OCI-LY1 (cell line): Measurements from ENCODE around the gene VWA5B1.

Source experiments
- H2AFZ ChIP-seq: fragments of 200-600 bp; sonication (generic), shearing (Covaris generic); 2 replicates; pipeline ENCODE4 v1.6.0; 2014; ENCODE audit warnings: antibody characterized with exemption, mild to moderate bottlenecking, low read length
- H3F3A ChIP-seq: fragments of 200-600 bp; sonication (generic), shearing (Covaris generic); 2 replicates; pipeline ENCODE4 v1.6.0; 2014; ENCODE audit warnings: mild to moderate bottlenecking, antibody characterized with exemption, low read length, moderate library complexity; ENCODE audit not compliant: insufficient read depth
- H3K27ac ChIP-seq: fragments of 200-600 bp; sonication (generic); 2 replicates; pipeline ENCODE4 v1.5.1; 2014; ENCODE audit warnings: low read length, mixed run types, mild to moderate bottlenecking, low read depth; ENCODE audit not compliant: poor library complexity, severe bottlenecking
- H3K27me3 ChIP-seq: fragments of 200-600 bp; sonication (generic); 2 replicates; pipeline ENCODE4 v1.6.0; 2014; ENCODE audit warnings: antibody characterized with exemption, mild to moderate bottlenecking, low read length, moderate library complexity; ENCODE audit not compliant: insufficient read depth
- H3K36me3 ChIP-seq: fragments of 200-600 bp; sonication (generic); 2 replicates; pipeline ENCODE4 v1.6.1; 2014; ENCODE audit warnings: mild to moderate bottlenecking, antibody characterized with exemption, low read length, moderate library complexity, mixed read lengths; ENCODE audit not compliant: insufficient read depth
- H3K4me1 ChIP-seq: fragments of 200-600 bp; sonication (generic); 2 replicates; pipeline ENCODE4 v1.5.1; 2014; ENCODE audit warnings: mild to moderate bottlenecking, low read length, moderate library complexity; ENCODE audit not compliant: insufficient read depth, severe bottlenecking
- H3K4me2 ChIP-seq: fragments of 200-600 bp; sonication (generic), shearing (Covaris generic); 2 replicates; pipeline ENCODE4 v1.6.1; 2014; ENCODE audit warnings: low read length
- H3K4me3 ChIP-seq: fragments of 200-600 bp; sonication (generic); 2 replicates; pipeline ENCODE4 v1.5.1; 2014; ENCODE audit warnings: low read length, low read depth, mild to moderate bottlenecking, mixed read lengths; ENCODE audit not compliant: poor library complexity, severe bottlenecking
- H3K79me2 ChIP-seq: fragments of 200-600 bp; shearing (Covaris generic); 2 replicates; pipeline ENCODE4 v1.6.1; 2016; ENCODE audit warnings: mixed run types, low read length, mixed read lengths; ENCODE audit not compliant: insufficient read depth
- H3K9ac ChIP-seq: fragments of 200-600 bp; sonication (generic), shearing (Covaris generic); 2 replicates; pipeline ENCODE4 v1.6.1; 2014; ENCODE audit warnings: mild to moderate bottlenecking, low read length, mixed read lengths
- H3K9me2 ChIP-seq: fragments of 200-600 bp; sonication (generic), shearing (Covaris generic); 2 replicates; pipeline ENCODE4 v1.6.1; 2014; ENCODE audit warnings: low read depth, mild to moderate bottlenecking, low read length, mixed read lengths
- H3K9me3 ChIP-seq: fragments of 200-600 bp; shearing (Covaris generic); 2 replicates; pipeline ENCODE4 v1.6.1; 2014; ENCODE audit warnings: low read length, mixed read lengths
- H4K20me1 ChIP-seq: fragments of 200-600 bp; sonication (generic), shearing (Covaris generic); 2 replicates; pipeline ENCODE4 v1.6.0; 2016; ENCODE audit warnings: mild to moderate bottlenecking, low read length; ENCODE audit not compliant: insufficient read depth
- EZH2 ChIP-seq: fragments of 200-600 bp; sonication (generic), shearing (Covaris generic); IDR thresholded peaks from 2 replicates; pipeline ENCODE4 v1.8.0; 2017; ENCODE audit warnings: borderline replicate concordance, mixed run types, mild to moderate bottlenecking, antibody characterized with exemption, low read length, moderate library complexity, mixed read lengths
- TF ChIP-seq, protein P1 (sequence below): fragments of 200-600 bp; sonication (generic), shearing (Covaris generic); IDR thresholded peaks from 2 replicates; pipeline ENCODE4 v1.5.1; 2017; ENCODE audit warnings: mild to moderate bottlenecking, antibody characterized with exemption, low read length, moderate library complexity, mixed read lengths

The VWA5B1 gene

GRCh38 chr1:20386323-20387081, 95.8 kb downstream of the VWA5B1 start:
- no peak overlapping the region for H3K4me3 ChIP-seq
- no peaks in the 10 kb centered on the region for H3F3A ChIP-seq
- no peak overlapping the region for H3K27ac ChIP-seq
- H3K4me2 ChIP-seq = no peak overlapping the region
- H3K4me1 ChIP-seq = no peaks in the 10 kb centered on the region
- no peaks in the 10 kb centered on the region; the same call in 1 of the 2 replicates for H3K27me3 ChIP-seq
- H3K9ac ChIP-seq = no peak overlapping the region
- no peaks in the 10 kb centered on the region for H3K79me2 ChIP-seq
- no peak for TF ChIP-seq EZH2
- TF ChIP-seq, protein P1, sequence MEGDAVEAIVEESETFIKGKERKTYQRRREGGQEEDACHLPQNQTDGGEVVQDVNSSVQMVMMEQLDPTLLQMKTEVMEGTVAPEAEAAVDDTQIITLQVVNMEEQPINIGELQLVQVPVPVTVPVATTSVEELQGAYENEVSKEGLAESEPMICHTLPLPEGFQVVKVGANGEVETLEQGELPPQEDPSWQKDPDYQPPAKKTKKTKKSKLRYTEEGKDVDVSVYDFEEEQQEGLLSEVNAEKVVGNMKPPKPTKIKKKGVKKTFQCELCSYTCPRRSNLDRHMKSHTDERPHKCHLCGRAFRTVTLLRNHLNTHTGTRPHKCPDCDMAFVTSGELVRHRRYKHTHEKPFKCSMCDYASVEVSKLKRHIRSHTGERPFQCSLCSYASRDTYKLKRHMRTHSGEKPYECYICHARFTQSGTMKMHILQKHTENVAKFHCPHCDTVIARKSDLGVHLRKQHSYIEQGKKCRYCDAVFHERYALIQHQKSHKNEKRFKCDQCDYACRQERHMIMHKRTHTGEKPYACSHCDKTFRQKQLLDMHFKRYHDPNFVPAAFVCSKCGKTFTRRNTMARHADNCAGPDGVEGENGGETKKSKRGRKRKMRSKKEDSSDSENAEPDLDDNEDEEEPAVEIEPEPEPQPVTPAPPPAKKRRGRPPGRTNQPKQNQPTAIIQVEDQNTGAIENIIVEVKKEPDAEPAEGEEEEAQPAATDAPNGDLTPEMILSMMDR = no peak
- no peaks in the 10 kb centered on the region for H4K20me1 ChIP-seq
- H2AFZ ChIP-seq = no peak overlapping the region
- no peaks in the 10 kb centered on the region for H3K36me3 ChIP-seq
- no peaks in the 10 kb centered on the region for H3K9me2 ChIP-seq
- H3K9me3 ChIP-seq = no peaks in the 10 kb centered on the region

- TF ChIP-seq, protein P1 = no peak
- no peak for TF ChIP-seq EZH2
- no peaks in the 10 kb centered on the region for H4K20me1 ChIP-seq
- no peaks in the 10 kb centered on the region for H3K36me3 ChIP-seq
- H3K9me3 ChIP-seq = no peaks in the 10 kb centered on the region
- no peak overlapping the region for H3K27ac ChIP-seq
- H3K9ac ChIP-seq = no peak overlapping the region
- H3F3A ChIP-seq = no peaks in the 10 kb centered on the region
- H3K79me2 ChIP-seq = no peaks in the 10 kb centered on the region
- H3K4me2 ChIP-seq = no peak overlapping the region
- H3K4me1 ChIP-seq = no peaks in the 10 kb centered on the region
- no peaks in the 10 kb centered on the region for H3K9me2 ChIP-seq
- H2AFZ ChIP-seq = no peak overlapping the region
- no peak overlapping the region for H3K4me3 ChIP-seq
- no peaks in the 10 kb centered on the region; the same call in 1 of the 2 replicates for H3K27me3 ChIP-seq
Measured at GRCh38 chr1:20389571-20389970, 98.9 kb downstream of the VWA5B1 start.

DNA sequence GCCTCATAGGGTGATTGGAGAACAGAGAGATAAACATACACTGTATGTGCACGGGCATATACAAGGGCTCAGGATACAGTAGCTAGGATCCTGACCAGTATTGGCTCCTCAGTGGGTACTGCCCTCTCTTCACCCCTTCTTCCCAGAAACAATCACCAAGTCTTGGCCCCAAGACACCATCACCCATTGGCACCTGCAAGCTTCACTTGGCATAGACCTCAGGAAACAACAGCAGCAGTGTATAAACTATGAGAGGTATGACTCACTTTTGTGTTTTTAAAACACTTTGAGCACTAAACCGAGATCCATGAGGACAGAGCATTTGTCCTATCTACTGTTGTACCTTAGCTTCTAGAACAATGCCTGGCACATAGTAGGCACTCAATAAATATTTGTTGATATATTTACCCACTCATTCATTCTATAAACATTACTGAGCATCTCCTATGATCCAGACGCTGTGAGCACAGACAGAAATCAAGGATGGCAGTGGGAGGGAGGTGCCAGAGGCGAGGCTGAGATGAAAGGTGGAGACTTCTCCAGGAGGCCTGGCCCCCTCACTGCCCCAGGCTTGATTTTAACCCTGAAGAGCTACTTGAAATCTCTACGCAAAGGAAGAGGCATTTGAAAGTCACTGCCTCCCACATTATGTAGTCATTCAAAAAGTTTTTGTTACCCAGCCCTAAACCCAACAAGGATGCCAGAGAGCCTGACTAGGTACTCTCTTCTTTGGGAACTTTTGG, 100.1 kb downstream of the VWA5B1 start:
- TF ChIP-seq, protein P1 = no peak
- TF ChIP-seq EZH2 = no peak
- Histone ChIP-seq H3K9ac (no peak overlapping the region), H2AFZ (no peak overlapping the region), H3K79me2 (no peaks in the 10 kb centered on the region), H3K9me3 (0 out of 2 replicates have a peak, but pooled peaks cover 3% of the 10 kb centered on the region), H3K4me3 (no peak overlapping the region), H3K4me2 (no peak overlapping the region), H3K9me2 (no peaks in the 10 kb centered on the region), H3K4me1 (no peaks in the 10 kb centered on the region), H3F3A (no peaks in the 10 kb centered on the region), H3K27ac (no peak overlapping the region), H4K20me1 (no peaks in the 10 kb centered on the region), H3K36me3 (no peaks in the 10 kb centered on the region), H3K27me3 (no peaks in the 10 kb centered on the region)
